Esophagus squamous epithelium (tissue), 5 donors: ENCODE data around the gene MYH13. TPM values are rescaled to one million over a fixed set of nuclear protein-coding genes. Genes with fewer than 3 reads are reported as not detected.

Source experiments
- DNase-seq: peaks from one replicate; lab custom pipeline; 2025; lab: John Stamatoyannopoulos, UW
- H3K27ac ChIP-seq, 4 donors: fragments of 200-600 bp; sonication (generic); one replicate each; pipeline ENCODE4 v1.5.1; 2016 to 2019; ENCODE audit warnings: mild to moderate bottlenecking in 1 of 4
- H3K27me3 ChIP-seq, 4 donors: fragments of 200-600 bp; sonication (generic); 1 replicate in 3 of 4; 2 replicates in 1 of 4; pipeline versions ENCODE4 v1.5.1 to v1.6.0; 2017 to 2021; ENCODE audit warnings: antibody characterized with exemption in 1 of 4
- H3K36me3 ChIP-seq, 3 donors: fragments of 200-600 bp; sonication (generic); one replicate each; pipeline ENCODE4 v1.5.1; 2016 to 2019
- H3K4me1 ChIP-seq, 3 donors: fragments of 200-600 bp; sonication (generic); one replicate each; pipeline ENCODE4 v1.5.1; 2017 to 2019
- H3K4me3 ChIP-seq, 4 donors: fragments of 200-600 bp; sonication (generic); 1 replicate in 3 of 4; 2 replicates in 1 of 4; pipeline ENCODE4 v1.5.1; 2016 to 2019; ENCODE audit warnings: mild to moderate bottlenecking in 2 of 4, moderate library complexity in 1 of 4
- H3K9me3 ChIP-seq, 3 donors: fragments of 200-600 bp; sonication (generic); one replicate each; pipeline ENCODE4 v1.5.1; 2016 to 2019
- CTCF ChIP-seq, 6 experiments: fragments of 450-650 bp in 4 of 6; fragments of 200-600 bp in 2 of 6; sonication (generic) in 2 of 6; IDR thresholded peaks; one replicate each; pipeline ENCODE4 v1.5.1; 2016 to 2019; ENCODE audit warnings: antibody characterized with exemption in 6 of 6, mild to moderate bottlenecking in 4 of 6, moderate library complexity in 4 of 6
- POLR2A ChIP-seq, 4 donors: fragments of 450-650 bp; IDR thresholded peaks; one replicate each; pipeline ENCODE4 v1.6.1; 2017; ENCODE audit warnings: antibody characterized with exemption in 4 of 4, mild to moderate bottlenecking in 4 of 4, moderate library complexity in 3 of 4
- WGBS, 2 donors: methylation state at CpG; one replicate each; pipeline ENCODE4 v1.1.5; 2018; 5-methylcytosine and 5-hydroxymethylcytosine counted together
- intact Hi-C: fragments of 100-400 bp; cut with DNase I; formaldehyde crosslinking; loops from one replicate; pipeline ENCODE4 v1.15.0; 2022
- total RNA-seq, 4 donors: library from RNA; depleted of rRNA; stranded (reverse); fragments of >200 nt; gene quantifications; one replicate each; pipeline ENCODE4 v1.1.0, GENCODE V29; 2016
- donor health status: DM: yes; HTN: yes; CAD: no.

Gene MYH13
- total RNA-seq, 4 donors from 2014 or later: 0.18 TPM; not detected in 3

DNA sequence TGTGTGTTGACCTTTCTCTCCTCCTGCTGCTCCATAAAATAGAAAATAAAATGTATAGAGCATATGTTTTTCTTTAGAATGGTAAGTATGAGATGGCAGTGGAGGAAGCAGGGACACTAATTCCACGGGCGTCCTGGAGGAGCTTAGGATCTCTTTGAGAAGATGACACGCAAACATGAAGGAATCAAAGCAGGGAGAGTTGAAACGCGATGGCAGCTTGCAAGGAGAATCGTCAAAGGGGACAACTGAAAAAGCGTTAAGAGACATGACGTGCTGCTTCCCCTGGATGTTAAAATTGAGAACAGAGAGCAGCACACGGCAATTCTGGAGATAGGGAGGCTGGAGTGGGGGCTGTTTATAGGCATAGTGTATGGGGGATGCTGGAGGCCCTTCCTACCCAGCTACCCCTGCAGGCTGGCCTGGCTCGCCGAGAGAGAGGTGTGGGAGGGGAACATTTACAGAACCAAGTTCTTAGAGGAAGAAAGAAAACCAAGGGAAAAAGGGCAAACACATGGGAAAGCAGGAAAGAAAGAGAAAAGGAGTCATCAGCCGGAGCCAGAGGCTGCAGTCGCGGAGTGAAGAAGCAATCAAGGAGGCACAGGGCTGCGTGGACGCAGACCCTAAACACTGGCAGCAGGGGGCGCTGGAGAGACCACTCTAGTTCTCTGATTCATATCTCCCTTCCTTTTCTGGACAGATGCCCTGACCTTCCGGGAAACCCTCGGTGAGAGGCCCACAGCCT lies 55.8 kb downstream of the MYH13 start:
- no peak overlapping the region for H3K27ac ChIP-seq
- WGBS, 2 donors: 59 to 72% methylated on average over 18 of the region's 19 CpGs
- no peak for DNase-seq
- H3K36me3 ChIP-seq: no peaks in the 10 kb centered on the region
- TF ChIP-seq POLR2A (IDR thresholded peaks at IDR 0.05) (no peak), CTCF (IDR thresholded peaks at IDR 0.05) (peak in 2 of 6 experiments; percentile 32 to 51)
- no peak overlapping the region for H3K4me3 ChIP-seq
- no peaks in the 10 kb centered on the region for H3K27me3 ChIP-seq
- no peaks in the 10 kb centered on the region for H3K9me3 ChIP-seq
- intact Hi-C loops: no loop called here
- H3K4me1 ChIP-seq: peaks cover 0 to 8% (median 0%) of the 10 kb centered on the region in 3 donors

DNA sequence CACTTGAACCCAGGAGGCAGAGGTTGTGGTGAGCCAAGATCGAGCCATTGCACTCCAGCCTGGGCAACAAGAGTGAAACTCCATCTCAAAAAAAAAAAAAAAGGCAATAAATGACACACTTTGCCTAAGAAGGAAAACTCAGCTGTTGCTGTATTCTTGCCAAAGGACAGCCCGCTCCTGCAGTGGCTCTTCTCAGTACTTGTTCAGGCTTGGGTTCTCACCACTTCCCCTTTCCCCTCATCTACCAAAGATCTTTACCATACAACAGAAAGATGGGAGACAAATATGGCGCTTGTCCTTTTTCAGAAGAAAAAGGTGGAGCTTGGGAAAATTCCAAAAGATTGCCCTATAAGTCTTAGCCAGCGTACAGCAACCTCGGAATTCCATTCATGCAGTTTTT lies 58.5 kb downstream of the MYH13 start:
- intact Hi-C loops: no loop called here
- DNase-seq: no peak
- TF ChIP-seq POLR2A (IDR thresholded peaks at IDR 0.05): no peak
- TF ChIP-seq CTCF (IDR thresholded peaks at IDR 0.05): no peak
- Histone ChIP-seq H3K9me3 (no peaks in the 10 kb centered on the region), H3K4me1 (peaks cover 0 to 8% (median 4%) of the 10 kb centered on the region in 3 donors), H3K4me3 (no peak overlapping the region), H3K27ac (no peak overlapping the region), H3K27me3 (no peaks in the 10 kb centered on the region), H3K36me3 (no peaks in the 10 kb centered on the region)
- WGBS, 2 donors: 65 to 71% methylated on average over 5 of the region's 5 CpGs

- H3K27ac ChIP-seq: no peak overlapping the region
- no peak for DNase-seq
- WGBS, 2 donors: 83 to 89% methylated on average over 14 to 16 of the region's 17 CpGs
- H3K4me1 ChIP-seq: peaks cover 0 to 8% (median 4%) of the 10 kb centered on the region in 3 donors
- TF ChIP-seq CTCF (IDR thresholded peaks at IDR 0.05) (no peak), POLR2A (IDR thresholded peaks at IDR 0.05) (no peak)
- no peaks in the 10 kb centered on the region for H3K27me3 ChIP-seq
- H3K4me3 ChIP-seq: no peak overlapping the region
- H3K9me3 ChIP-seq: no peaks in the 10 kb centered on the region
- H3K36me3 ChIP-seq: no peaks in the 10 kb centered on the region
- intact Hi-C loops: no loop called here
Measured at GRCh38 chr17:10313037-10313672, 59.7 kb downstream of the MYH13 start.

- Histone ChIP-seq H3K36me3 (no peaks in the 10 kb centered on the region), H3K4me1 (peaks cover 0 to 4% (median 0%) of the 10 kb centered on the region in 3 donors), H3K4me3 (no peak overlapping the region), H3K27ac (no peak overlapping the region), H3K27me3 (no peaks in the 10 kb centered on the region), H3K9me3 (no peaks in the 10 kb centered on the region)
- no peak for DNase-seq
- intact Hi-C loops: no loop called here
- WGBS, 2 donors: 21 to 44% methylated on average over 6 of the region's 6 CpGs
- TF ChIP-seq CTCF (IDR thresholded peaks at IDR 0.05) (no peak), POLR2A (IDR thresholded peaks at IDR 0.05) (no peak)
Measured at GRCh38 chr17:10311131-10311530, 61.7 kb downstream of the MYH13 start.
